ENCODE measurements around the gene KRTAP5-2.
"Not testable (repeated sequence)": the region's sequence is repeated elsewhere in the genome, so short reads cannot be mapped to it uniquely, and the experiment has no call there.

GRCh38 chr11:1584661-1585370 is 13.3 kb downstream of the KRTAP5-2 start, which contains the start of gene KRTAP5-1:
- TF ChIP-seq POLR2AphosphoS5, POLR2A (IDR thresholded peaks at IDR 0.05): not testable (repeated sequence)
- TF ChIP-seq, protein P1, sequence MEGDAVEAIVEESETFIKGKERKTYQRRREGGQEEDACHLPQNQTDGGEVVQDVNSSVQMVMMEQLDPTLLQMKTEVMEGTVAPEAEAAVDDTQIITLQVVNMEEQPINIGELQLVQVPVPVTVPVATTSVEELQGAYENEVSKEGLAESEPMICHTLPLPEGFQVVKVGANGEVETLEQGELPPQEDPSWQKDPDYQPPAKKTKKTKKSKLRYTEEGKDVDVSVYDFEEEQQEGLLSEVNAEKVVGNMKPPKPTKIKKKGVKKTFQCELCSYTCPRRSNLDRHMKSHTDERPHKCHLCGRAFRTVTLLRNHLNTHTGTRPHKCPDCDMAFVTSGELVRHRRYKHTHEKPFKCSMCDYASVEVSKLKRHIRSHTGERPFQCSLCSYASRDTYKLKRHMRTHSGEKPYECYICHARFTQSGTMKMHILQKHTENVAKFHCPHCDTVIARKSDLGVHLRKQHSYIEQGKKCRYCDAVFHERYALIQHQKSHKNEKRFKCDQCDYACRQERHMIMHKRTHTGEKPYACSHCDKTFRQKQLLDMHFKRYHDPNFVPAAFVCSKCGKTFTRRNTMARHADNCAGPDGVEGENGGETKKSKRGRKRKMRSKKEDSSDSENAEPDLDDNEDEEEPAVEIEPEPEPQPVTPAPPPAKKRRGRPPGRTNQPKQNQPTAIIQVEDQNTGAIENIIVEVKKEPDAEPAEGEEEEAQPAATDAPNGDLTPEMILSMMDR (IDR thresholded peaks at IDR 0.05): not testable (repeated sequence)
